Measurements from ENCODE around the gene P2RY8. TPM values are rescaled to one million over a fixed set of nuclear protein-coding genes. Genes with fewer than 3 reads are reported as not detected.

P2RY8 gene
- polyA plus RNA-seq, 3 donors, result 18.9 to 40.0 (median 33.3) TPM

DNA sequence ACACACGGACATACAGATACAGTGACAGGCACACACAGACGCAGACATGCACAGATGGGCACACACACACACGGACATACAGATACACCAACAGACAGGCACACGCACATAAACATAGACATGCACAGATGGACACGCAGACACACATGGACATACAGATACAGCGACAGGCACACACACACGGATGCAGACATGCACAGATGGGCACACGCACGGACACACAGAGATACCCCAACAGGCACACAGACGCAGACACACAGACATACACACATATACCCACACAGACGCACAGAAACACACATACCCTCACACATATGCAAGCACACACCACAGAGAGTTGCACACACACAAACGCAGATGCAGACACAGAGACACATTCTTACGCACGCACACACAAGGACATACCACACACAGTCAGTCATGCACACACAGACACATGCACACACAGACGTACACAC is 120.6 kb downstream of the P2RY8 start:
- 81% methylated on average over 15 of the region's 15 CpGs for WGBS (ENCODE audit: insufficient coverage)
- Histone ChIP-seq H3K9me3 (replicated peaks in 1 of 2; ENCODE audit: control insufficient read depth in 1 of 2, insufficient read depth in 1 of 2, low read length in 2 of 2) (peaks cover 7 to 11% of the 10 kb centered on the region in 2 donors), H3K27me3 (ENCODE audit: control insufficient read depth in 2 of 2, insufficient read depth in 2 of 2, low read length in 2 of 2) (no peaks in the 10 kb centered on the region), H3K79me2 (ENCODE audit: insufficient read depth, low read length) (no peaks in the 10 kb centered on the region), H3K4me1 (ENCODE audit: control insufficient read depth in 1 of 2, insufficient read depth in 2 of 2, low read length in 2 of 2) (no peaks in the 10 kb centered on the region), H2AFZ (ENCODE audit: insufficient read depth, low read depth, low read length, poor library complexity, severe bottlenecking) (no peak overlapping the region), H3K27ac (ENCODE audit: low read depth in 1 of 2, low read length in 2 of 2) (no peak overlapping the region), H4K20me1 (ENCODE audit: insufficient read depth, low read length) (peaks cover 2% of the 10 kb centered on the region), H3K36me3 (replicated peaks in 1 of 2; ENCODE audit: control insufficient read depth in 1 of 2, insufficient read depth in 2 of 2, low read length in 2 of 2) (peaks cover 37 to 61% of the 10 kb centered on the region in 2 donors), H3K4me2 (replicated peaks; ENCODE audit: extremely low read depth, low read length, poor library complexity, severe bottlenecking) (no peak overlapping the region), H3K9ac (ENCODE audit: insufficient read depth, low read length, poor library complexity, severe bottlenecking) (no peak overlapping the region), H3K4me3 (replicated peaks in 1 of 3; ENCODE audit: low read depth in 2 of 3, low read length in 3 of 3) (no peak overlapping the region)
- peaks cover 0 to 7% (median 5%) of the 10 kb centered on the region in 7 donors for H3K9me3 Mint-ChIP-seq
- H3K27me3 Mint-ChIP-seq (ENCODE audit: low read depth in 3 of 3), result peaks cover 0 to 1% (median 0%) of the 10 kb centered on the region in 3 donors
- no peak overlapping the region for H3K27ac Mint-ChIP-seq
- TF ChIP-seq, protein P1, sequence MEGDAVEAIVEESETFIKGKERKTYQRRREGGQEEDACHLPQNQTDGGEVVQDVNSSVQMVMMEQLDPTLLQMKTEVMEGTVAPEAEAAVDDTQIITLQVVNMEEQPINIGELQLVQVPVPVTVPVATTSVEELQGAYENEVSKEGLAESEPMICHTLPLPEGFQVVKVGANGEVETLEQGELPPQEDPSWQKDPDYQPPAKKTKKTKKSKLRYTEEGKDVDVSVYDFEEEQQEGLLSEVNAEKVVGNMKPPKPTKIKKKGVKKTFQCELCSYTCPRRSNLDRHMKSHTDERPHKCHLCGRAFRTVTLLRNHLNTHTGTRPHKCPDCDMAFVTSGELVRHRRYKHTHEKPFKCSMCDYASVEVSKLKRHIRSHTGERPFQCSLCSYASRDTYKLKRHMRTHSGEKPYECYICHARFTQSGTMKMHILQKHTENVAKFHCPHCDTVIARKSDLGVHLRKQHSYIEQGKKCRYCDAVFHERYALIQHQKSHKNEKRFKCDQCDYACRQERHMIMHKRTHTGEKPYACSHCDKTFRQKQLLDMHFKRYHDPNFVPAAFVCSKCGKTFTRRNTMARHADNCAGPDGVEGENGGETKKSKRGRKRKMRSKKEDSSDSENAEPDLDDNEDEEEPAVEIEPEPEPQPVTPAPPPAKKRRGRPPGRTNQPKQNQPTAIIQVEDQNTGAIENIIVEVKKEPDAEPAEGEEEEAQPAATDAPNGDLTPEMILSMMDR (IDR thresholded peaks at IDR 0.05), result no peak
- DNase-seq, result no peak
- no peaks in the 10 kb centered on the region for H3K4me1 Mint-ChIP-seq
- H3K36me3 Mint-ChIP-seq, result peaks cover 28 to 35% of the 10 kb centered on the region in 2 donors
- H3K4me3 Mint-ChIP-seq, result no peak overlapping the region
- intact Hi-C loops (cut with micrococcal nuclease), result no loop called here

Other genes starting within 250 kb of the P2RY8 start
- gene IL3RA, start 200.4 kb downstream of the P2RY8 start, polyA plus RNA-seq, result 10 to 100 TPM in 1 of 3 donors, 1 to 10 TPM in 2; 2.9 to 12.0 (median 4.4) TPM
- gene SLC25A6, start 145.1 kb downstream of the P2RY8 start, polyA plus RNA-seq, result 100 to 1,000 TPM; 442 to 769 (median 449) TPM
- gene ASMTL, start 84.3 kb downstream of the P2RY8 start, polyA plus RNA-seq, result 10 to 100 TPM; 19.0 to 31.5 (median 31.0) TPM
- gene AKAP17A, start 54.4 kb upstream of the P2RY8 start, polyA plus RNA-seq, result 100 to 1,000 TPM in 1 of 3 donors, 10 to 100 TPM in 1, 1 to 10 TPM in 1; 8.9 to 118 (median 13.6) TPM
- under 1 TPM in 1 of 3 donors, not detected in 2; 0.69 TPM for gene ASMT, start 77.9 kb upstream of the P2RY8 start, polyA plus RNA-seq

Data from CD14-positive monocyte (primary cell).